ENCODE measurements around the gene SGMS2. TPM values are rescaled to one million over a fixed set of nuclear protein-coding genes. Genes with fewer than 3 reads are reported as not detected.

SGMS2 gene
- total and polyA plus RNA-seq, 2 of the 13 experiments (the other 11 are each of a cell fraction or from before 2014, with no cell fraction given), result 1.2 to 1.7 TPM

DNA sequence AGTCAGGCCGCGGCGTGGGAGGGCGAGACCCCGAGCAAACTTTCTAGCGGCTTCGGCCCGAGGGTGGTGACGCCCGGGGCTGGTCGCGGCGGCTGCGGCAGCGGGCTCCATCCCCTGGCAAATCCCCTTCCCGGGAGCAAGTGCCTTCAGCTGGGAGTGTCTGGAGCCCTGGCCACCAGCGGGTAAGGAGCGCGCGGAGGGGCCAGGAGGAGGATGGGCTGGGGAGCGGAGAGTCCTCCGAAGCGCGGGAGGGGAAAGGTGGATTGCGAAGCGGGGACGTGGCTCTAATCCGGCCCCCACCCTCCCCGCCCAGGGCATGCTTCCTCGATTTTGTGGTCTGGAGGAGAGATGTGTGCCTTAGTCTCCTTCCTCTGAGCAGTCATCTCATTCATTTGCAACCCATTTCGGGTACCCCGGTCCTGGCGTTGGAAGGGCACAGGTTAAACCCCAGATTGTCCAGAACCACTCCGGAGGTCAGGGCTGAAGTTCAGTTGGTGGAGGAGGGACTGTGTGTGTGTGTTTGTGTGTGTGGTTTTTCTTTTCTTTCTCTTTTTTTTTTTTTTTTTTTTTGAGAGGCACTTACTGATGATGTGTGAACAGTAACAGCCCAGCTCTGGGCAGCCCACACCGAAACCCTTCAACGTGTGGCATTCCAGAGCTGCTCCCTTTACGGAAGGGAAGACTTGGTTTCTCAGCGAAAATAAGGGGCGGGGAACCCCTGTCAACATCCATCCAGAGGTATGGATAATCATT lies 516 bp downstream of the SGMS2 start:
- Histone ChIP-seq H3K4me2 (ENCODE audit: low read depth, low read length) (peak overlapping the region; percentile 97), H3K27me3 (ENCODE audit: control insufficient read depth in 1 of 2, insufficient read depth in 2 of 2, low read length in 2 of 2) (peaks cover 0 to 1% of the 10 kb centered on the region in 2 experiments; a peak in 2 of 5 replicates), H3K36me3 (replicated peaks in 1 of 2; ENCODE audit: control insufficient read depth in 1 of 2, insufficient read depth in 2 of 2, low read length in 2 of 2) (no peaks in the 10 kb centered on the region), H3K79me2 (ENCODE audit: insufficient read depth, low read length) (no peaks in the 10 kb centered on the region), H3K4me1 (ENCODE audit: insufficient read depth, low read length) (peaks cover 28% of the 10 kb centered on the region), H3K9ac (ENCODE audit: insufficient read depth, low read depth, low read length) (peak overlapping the region; percentile 49; the same call in 1 of the 2 replicates), H2AFZ (ENCODE audit: low read length) (peak overlapping the region; percentile 63), H3K27ac (ENCODE audit: extremely low read length, insufficient read depth, low read length) (no peak overlapping the region), H3K9me3 (ENCODE audit: low read length) (no peaks in the 10 kb centered on the region), H4K20me1 (ENCODE audit: insufficient read depth, low read length) (no peaks in the 10 kb centered on the region), H3K4me3 (replicated peaks in 1 of 3; ENCODE audit: insufficient read depth in 1 of 3, low read depth in 2 of 3, low read length in 3 of 3) (peak overlapping the region; percentile 60 to 91 (median 80))
- POLR2A ChIA-PET, result interaction anchor here (0.7 kb wide), 1 partner anchor 12 kb away, joined by 3 read pairs; no protein-coding TSS in a partner anchor
- peak; percentile 74 for ATAC-seq
- intact Hi-C loops (cut with micrococcal nuclease; ENCODE audit: unreplicated experiment) (loop anchor here (5.0 to 10.0 kb wide), 3 partner anchors 37 to 160 kb away; partner anchors contain the start of gene HADH), in situ Hi-C loops (cut with HindIII; ENCODE audit: extremely low pct_ligation_motif_present, low pct_unique_long_range_greater_than_20kb) (no loop called here)
- no peak for FAIRE-seq
- WGBS (ENCODE audit: low lambda C conversion rate), result 0% methylated on average over 9 of the region's 39 CpGs
- CTCF ChIA-PET (ENCODE audit: low intra/inter-chr PET ratio, low total read pairs), result no interaction called here
- BruUV-seq (replicated peaks), result no TSS peak
- DNase-seq (ENCODE audit: low spot score), result no peak
- TF ChIP-seq ZMYM2 (CRISPR knock-in tag; IDR thresholded peaks at IDR 0.05) (no peak), NBN (conservative IDR thresholded peaks at IDR 0.05) (no peak), TEAD2 (CRISPR knock-in tag; IDR thresholded peaks at IDR 0.05) (no peak), HDAC2 (CRISPR knock-in tag; IDR thresholded peaks at IDR 0.05) (0 out of 2 replicates have a peak, but pooled peaks have one; percentile 8), KDM5A (IDR thresholded peaks at IDR 0.05; ENCODE audit: borderline replicate concordance, low read length) (no peak), KLF11 (CRISPR knock-in tag; IDR thresholded peaks at IDR 0.05) (no peak), SP5 (CRISPR knock-in tag; IDR thresholded peaks at IDR 0.05; ENCODE audit: borderline replicate concordance, low read depth) (peak; percentile 23; the same call in 1 of the 2 replicates), ZNF138 (CRISPR knock-in tag; IDR thresholded peaks at IDR 0.05; ENCODE audit: low read depth) (no peak), ZNF451 (CRISPR knock-in tag; IDR thresholded peaks at IDR 0.05) (no peak), TBX3 (IDR thresholded peaks at IDR 0.05; ENCODE audit: borderline replicate concordance) (no peak), PHF21A (CRISPR knock-in tag; IDR thresholded peaks at IDR 0.05) (no peak), ZNF468 (CRISPR knock-in tag; IDR thresholded peaks at IDR 0.05) (no peak)
- TF ChIP-seq, protein P1, sequence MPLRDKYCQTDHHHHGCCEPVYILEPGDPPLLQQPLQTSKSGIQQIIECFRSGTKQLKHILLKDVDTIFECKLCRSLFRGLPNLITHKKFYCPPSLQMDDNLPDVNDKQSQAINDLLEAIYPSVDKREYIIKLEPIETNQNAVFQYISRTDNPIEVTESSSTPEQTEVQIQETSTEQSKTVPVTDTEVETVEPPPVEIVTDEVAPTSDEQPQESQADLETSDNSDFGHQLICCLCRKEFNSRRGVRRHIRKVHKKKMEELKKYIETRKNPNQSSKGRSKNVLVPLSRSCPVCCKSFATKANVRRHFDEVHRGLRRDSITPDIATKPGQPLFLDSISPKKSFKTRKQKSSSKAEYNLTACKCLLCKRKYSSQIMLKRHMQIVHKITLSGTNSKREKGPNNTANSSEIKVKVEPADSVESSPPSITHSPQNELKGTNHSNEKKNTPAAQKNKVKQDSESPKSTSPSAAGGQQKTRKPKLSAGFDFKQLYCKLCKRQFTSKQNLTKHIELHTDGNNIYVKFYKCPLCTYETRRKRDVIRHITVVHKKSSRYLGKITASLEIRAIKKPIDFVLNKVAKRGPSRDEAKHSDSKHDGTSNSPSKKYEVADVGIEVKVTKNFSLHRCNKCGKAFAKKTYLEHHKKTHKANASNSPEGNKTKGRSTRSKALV (CRISPR knock-in tag; IDR thresholded peaks at IDR 0.05), result 0 out of 2 replicates have a peak, but pooled peaks have one; percentile 6
- TF ChIP-seq, protein P2, sequence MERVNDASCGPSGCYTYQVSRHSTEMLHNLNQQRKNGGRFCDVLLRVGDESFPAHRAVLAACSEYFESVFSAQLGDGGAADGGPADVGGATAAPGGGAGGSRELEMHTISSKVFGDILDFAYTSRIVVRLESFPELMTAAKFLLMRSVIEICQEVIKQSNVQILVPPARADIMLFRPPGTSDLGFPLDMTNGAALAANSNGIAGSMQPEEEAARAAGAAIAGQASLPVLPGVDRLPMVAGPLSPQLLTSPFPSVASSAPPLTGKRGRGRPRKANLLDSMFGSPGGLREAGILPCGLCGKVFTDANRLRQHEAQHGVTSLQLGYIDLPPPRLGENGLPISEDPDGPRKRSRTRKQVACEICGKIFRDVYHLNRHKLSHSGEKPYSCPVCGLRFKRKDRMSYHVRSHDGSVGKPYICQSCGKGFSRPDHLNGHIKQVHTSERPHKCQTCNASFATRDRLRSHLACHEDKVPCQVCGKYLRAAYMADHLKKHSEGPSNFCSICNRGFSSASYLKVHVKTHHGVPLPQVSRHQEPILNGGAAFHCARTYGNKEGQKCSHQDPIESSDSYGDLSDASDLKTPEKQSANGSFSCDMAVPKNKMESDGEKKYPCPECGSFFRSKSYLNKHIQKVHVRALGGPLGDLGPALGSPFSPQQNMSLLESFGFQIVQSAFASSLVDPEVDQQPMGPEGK (CRISPR knock-in tag; IDR thresholded peaks at IDR 0.05), result 0 out of 2 replicates have a peak, but pooled peaks have one; percentile 12
- TF ChIP-seq, protein P3, sequence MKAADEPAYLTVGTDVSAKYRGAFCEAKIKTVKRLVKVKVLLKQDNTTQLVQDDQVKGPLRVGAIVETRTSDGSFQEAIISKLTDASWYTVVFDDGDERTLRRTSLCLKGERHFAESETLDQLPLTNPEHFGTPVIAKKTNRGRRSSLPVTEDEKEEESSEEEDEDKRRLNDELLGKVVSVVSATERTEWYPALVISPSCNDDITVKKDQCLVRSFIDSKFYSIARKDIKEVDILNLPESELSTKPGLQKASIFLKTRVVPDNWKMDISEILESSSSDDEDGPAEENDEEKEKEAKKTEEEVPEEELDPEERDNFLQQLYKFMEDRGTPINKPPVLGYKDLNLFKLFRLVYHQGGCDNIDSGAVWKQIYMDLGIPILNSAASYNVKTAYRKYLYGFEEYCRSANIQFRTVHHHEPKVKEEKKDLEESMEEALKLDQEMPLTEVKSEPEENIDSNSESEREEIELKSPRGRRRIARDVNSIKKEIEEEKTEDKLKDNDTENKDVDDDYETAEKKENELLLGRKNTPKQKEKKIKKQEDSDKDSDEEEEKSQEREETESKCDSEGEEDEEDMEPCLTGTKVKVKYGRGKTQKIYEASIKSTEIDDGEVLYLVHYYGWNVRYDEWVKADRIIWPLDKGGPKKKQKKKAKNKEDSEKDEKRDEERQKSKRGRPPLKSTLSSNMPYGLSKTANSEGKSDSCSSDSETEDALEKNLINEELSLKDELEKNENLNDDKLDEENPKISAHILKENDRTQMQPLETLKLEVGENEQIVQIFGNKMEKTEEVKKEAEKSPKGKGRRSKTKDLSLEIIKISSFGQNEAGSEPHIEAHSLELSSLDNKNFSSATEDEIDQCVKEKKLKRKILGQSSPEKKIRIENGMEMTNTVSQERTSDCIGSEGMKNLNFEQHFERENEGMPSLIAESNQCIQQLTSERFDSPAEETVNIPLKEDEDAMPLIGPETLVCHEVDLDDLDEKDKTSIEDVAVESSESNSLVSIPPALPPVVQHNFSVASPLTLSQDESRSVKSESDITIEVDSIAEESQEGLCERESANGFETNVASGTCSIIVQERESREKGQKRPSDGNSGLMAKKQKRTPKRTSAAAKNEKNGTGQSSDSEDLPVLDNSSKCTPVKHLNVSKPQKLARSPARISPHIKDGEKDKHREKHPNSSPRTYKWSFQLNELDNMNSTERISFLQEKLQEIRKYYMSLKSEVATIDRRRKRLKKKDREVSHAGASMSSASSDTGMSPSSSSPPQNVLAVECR (CRISPR knock-in tag; IDR thresholded peaks at IDR 0.05; ENCODE audit: borderline replicate concordance), result peak; percentile 37; the same call in 1 of the 2 replicates
- TF ChIP-seq, protein P4, sequence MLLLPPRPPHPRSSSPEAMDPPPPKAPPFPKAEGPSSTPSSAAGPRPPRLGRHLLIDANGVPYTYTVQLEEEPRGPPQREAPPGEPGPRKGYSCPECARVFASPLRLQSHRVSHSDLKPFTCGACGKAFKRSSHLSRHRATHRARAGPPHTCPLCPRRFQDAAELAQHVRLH (CRISPR knock-in tag; IDR thresholded peaks at IDR 0.05; ENCODE audit: borderline replicate concordance, low read depth), result no peak
